MCF 10A (cell line): ENCODE data around the gene GRAMD1B. TPM values are rescaled to one million over a fixed set of nuclear protein-coding genes. Genes with fewer than 3 reads are reported as not detected.

ENCODE experiments used
- BruUV-seq: library from RNA; stranded (reverse); fragments of 400-500 nt; replicated peaks from 2 replicates; lab custom pipeline; 2021; lab: Mats Ljungman, UMichigan
- CTCF ChIA-PET: fragments of 300-600 bp; sonication (Branson Sonifier 250); formaldehyde crosslinking; extraction: SDS; loops from one replicate; lab custom pipeline; 2021; ENCODE audit warnings: antibody characterized with exemption, inconsistent platforms; lab: Yijun Ruan, JAX
- POLR2A ChIA-PET: fragments of 300-600, 350-650 bp; sonication (Branson Sonifier 250); formaldehyde crosslinking; extraction: SDS; loops from one replicate; lab custom pipeline; 2020; ENCODE audit warnings: antibody characterized with exemption, inconsistent platforms; lab: Yijun Ruan, JAX
- DNase-seq: peaks from one replicate; pipeline ENCODE4 v3.0.0-alpha.2; 2018; ENCODE audit not compliant: unreplicated experiment
- H3K27ac Mint-ChIP-seq: one replicate; pipeline ENCODE4 v1.8.0; 2022; ENCODE audit warnings: mild to moderate bottlenecking, low read depth, mixed read lengths; ENCODE audit not compliant: unreplicated experiment
- H3K27me3 Mint-ChIP-seq: one replicate; pipeline ENCODE4 v1.8.0; 2022; ENCODE audit warnings: mixed read lengths; ENCODE audit not compliant: insufficient read depth, unreplicated experiment
- H3K36me3 Mint-ChIP-seq: one replicate; pipeline ENCODE4 v1.8.0; 2022; ENCODE audit warnings: mild to moderate bottlenecking, moderate library complexity, mixed read lengths; ENCODE audit not compliant: insufficient read depth, unreplicated experiment
- H3K4me1 Mint-ChIP-seq: one replicate; pipeline ENCODE4 v1.8.0; 2022; ENCODE audit warnings: mixed read lengths; ENCODE audit not compliant: insufficient read depth, unreplicated experiment
- H3K4me3 Mint-ChIP-seq: one replicate; pipeline ENCODE4 v1.8.0; 2022; ENCODE audit warnings: mild to moderate bottlenecking, moderate library complexity, mixed read lengths; ENCODE audit not compliant: unreplicated experiment
- H3K9me3 Mint-ChIP-seq: one replicate; pipeline ENCODE4 v1.8.0; 2022; ENCODE audit warnings: mixed read lengths; ENCODE audit not compliant: unreplicated experiment
- intact Hi-C: fragments of 100-400 bp; cut with micrococcal nuclease; formaldehyde crosslinking; loops from 2 replicates; pipeline ENCODE4 v1.14.1; 2022
- total RNA-seq: library from RNA; stranded (reverse); gene quantifications from 2 replicates; pipeline ENCODE4 v1.2.3, GENCODE V29; 2022
- TF ChIP-seq, protein P1 (sequence below): fragments of 200-600 bp; IDR thresholded peaks from one replicate; pipeline ENCODE4 v1.8.0; 2022; ENCODE audit warnings: antibody characterized with exemption, mild to moderate bottlenecking; ENCODE audit not compliant: unreplicated experiment

Gene GRAMD1B
- total RNA-seq, 1 experiment from 2014 or later = 0.26 TPM

DNA sequence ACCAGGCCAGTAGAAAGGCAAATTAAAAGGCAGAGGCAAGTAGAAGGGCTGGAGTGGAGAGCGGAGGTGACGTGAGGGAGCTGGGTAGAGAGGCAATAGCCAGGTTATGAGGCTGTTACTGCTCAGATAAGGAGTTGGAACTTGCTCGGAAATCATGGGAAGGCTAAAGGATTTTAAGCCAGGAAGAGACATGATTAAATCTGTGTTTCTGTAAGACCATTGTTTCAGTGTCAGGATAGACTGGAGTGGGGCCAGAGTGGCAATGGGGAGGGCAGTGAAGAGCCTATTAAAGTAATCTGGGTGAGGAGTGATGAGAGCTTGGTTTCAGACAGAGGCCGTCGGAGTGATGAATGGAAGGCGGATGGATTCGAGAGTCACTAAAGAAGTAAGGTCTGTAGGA, 39.0 kb downstream of the GRAMD1B start:
- H3K27me3 Mint-ChIP-seq = no peaks in the 10 kb centered on the region
- H3K9me3 Mint-ChIP-seq = no peaks in the 10 kb centered on the region
- intact Hi-C loops = no loop called here
- TF ChIP-seq, protein P1, sequence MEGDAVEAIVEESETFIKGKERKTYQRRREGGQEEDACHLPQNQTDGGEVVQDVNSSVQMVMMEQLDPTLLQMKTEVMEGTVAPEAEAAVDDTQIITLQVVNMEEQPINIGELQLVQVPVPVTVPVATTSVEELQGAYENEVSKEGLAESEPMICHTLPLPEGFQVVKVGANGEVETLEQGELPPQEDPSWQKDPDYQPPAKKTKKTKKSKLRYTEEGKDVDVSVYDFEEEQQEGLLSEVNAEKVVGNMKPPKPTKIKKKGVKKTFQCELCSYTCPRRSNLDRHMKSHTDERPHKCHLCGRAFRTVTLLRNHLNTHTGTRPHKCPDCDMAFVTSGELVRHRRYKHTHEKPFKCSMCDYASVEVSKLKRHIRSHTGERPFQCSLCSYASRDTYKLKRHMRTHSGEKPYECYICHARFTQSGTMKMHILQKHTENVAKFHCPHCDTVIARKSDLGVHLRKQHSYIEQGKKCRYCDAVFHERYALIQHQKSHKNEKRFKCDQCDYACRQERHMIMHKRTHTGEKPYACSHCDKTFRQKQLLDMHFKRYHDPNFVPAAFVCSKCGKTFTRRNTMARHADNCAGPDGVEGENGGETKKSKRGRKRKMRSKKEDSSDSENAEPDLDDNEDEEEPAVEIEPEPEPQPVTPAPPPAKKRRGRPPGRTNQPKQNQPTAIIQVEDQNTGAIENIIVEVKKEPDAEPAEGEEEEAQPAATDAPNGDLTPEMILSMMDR = no peak
- no peak for DNase-seq
- ChIA-PET POLR2A (interaction anchor here (1.0 kb wide), 1 partner anchor 62 kb away, joined by 3 read pairs; no protein-coding TSS in a partner anchor), CTCF (interaction anchor here (0.6 to 2.6 kb wide), 2 partner anchors 13 to 61 kb away, joined by 3 to 28 read pairs; no protein-coding TSS in a partner anchor)
- no peak overlapping the region for H3K27ac Mint-ChIP-seq
- H3K36me3 Mint-ChIP-seq = no peaks in the 10 kb centered on the region
- BruUV-seq = no TSS peak
- H3K4me3 Mint-ChIP-seq = no peak overlapping the region
- H3K4me1 Mint-ChIP-seq = peaks cover 9% of the 10 kb centered on the region

DNA sequence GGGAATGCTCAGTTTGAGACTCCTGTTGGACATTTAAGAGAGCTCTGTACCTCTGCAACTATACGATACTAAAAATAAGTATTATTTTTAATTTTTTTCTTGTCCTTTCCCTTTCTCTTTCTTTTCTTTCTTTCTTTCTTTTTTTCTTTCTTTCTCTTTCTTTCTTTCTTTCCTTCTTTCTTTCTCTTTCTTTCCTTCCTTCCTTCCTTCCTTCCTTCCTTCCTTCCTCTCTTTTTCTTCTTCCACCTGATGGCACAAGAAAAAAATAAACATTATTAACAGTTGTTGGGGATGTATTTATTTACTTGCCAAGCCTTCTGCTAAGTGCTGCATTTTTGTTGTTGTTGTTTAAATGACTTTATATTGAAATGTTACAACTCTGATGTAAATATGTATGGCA, 39.5 kb downstream of the GRAMD1B start:
- no TSS peak for BruUV-seq
- Mint-ChIP-seq H3K4me3 (no peak overlapping the region), H3K27ac (no peak overlapping the region), H3K4me1 (peaks cover 14% of the 10 kb centered on the region), H3K27me3 (no peaks in the 10 kb centered on the region), H3K9me3 (no peaks in the 10 kb centered on the region), H3K36me3 (no peaks in the 10 kb centered on the region)
- POLR2A ChIA-PET = interaction anchor here (1.0 kb wide), 1 partner anchor 62 kb away, joined by 3 read pairs; no protein-coding TSS in a partner anchor
- TF ChIP-seq, protein P1 = no peak
- intact Hi-C loops = no loop called here
- CTCF ChIA-PET = interaction anchor here (0.6 to 2.6 kb wide), 5 partner anchors 10 to 207 kb away, joined by 3 to 28 read pairs (median 4); no protein-coding TSS in a partner anchor
- DNase-seq = no peak

DNA sequence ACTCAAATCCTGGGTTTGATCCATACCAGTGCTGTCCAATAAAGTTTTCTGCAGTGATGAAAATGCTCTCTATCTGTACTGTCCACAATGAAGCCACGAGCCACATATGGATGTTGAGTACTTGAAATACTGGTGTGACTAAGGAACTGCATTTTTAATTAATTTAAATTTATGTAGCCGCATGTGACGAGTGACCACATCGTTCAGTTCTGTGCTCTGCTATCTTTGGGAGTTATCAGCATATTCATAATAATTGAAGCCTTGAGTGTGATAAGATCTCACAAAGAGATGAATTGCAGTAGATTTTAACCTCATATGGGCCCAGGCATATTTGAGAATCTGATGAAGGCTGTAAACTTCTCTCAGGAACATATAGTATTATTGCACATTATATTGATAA, 40.8 kb downstream of the GRAMD1B start:
- H3K4me1 Mint-ChIP-seq = peaks cover 14% of the 10 kb centered on the region
- BruUV-seq = no TSS peak
- TF ChIP-seq, protein P1 = no peak
- intact Hi-C loops = no loop called here
- no peaks in the 10 kb centered on the region for H3K27me3 Mint-ChIP-seq
- DNase-seq = no peak
- ChIA-PET CTCF (interaction anchor here (1.1 to 2.6 kb wide), 2 partner anchors 8 to 62 kb away, joined by 4 to 28 read pairs; no protein-coding TSS in a partner anchor), POLR2A (no interaction called here)
- H3K4me3 Mint-ChIP-seq = no peak overlapping the region
- H3K9me3 Mint-ChIP-seq = no peaks in the 10 kb centered on the region
- no peak overlapping the region for H3K27ac Mint-ChIP-seq
- H3K36me3 Mint-ChIP-seq = no peaks in the 10 kb centered on the region

DNA sequence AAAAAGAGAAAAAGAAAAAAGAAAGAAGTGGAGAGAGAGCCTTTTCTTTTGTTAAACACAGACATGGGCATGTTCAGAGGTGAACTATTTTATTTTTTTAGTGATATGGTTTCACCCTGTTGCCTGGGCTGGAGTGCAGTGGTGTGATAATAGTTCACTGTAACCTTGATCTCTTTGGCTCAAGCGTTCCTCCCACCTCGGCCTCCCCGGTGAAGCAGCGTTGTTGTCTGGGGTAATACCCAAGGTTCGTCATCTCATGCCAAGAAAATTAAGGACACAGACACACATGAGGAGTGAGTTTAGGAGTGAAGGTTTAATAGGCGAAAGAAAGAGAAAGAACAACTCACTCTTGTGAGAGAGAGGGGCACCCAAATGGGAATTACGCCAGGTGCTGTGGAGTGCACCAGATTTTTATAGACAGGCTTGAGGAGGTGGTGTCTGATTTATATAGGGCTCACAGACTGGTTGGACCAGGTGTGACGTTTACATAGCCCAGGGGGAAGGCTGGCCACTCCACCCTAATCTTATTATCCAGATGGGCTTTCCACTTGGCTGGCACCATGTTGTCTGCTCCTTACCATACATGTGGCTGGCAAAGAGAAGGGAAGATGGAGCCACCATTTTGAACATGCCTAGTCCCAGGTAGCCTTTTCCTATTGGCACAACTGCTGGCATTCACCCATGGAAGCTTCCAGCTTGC, 42.3 kb downstream of the GRAMD1B start:
- TF ChIP-seq, protein P1 = no peak
- CTCF ChIA-PET = interaction anchor here (0.8 to 11.1 kb wide), 4 partner anchors 24 to 212 kb away, joined by 3 to 376 read pairs (median 4); no protein-coding TSS in a partner anchor
- no peak overlapping the region for H3K27ac Mint-ChIP-seq
- intact Hi-C loops = no loop called here
- H3K4me3 Mint-ChIP-seq = no peak overlapping the region
- BruUV-seq = no TSS peak
- H3K27me3 Mint-ChIP-seq = no peaks in the 10 kb centered on the region
- DNase-seq = no peak
- H3K4me1 Mint-ChIP-seq = peaks cover 14% of the 10 kb centered on the region
- no peaks in the 10 kb centered on the region for H3K9me3 Mint-ChIP-seq
- POLR2A ChIA-PET = no interaction called here
- H3K36me3 Mint-ChIP-seq = no peaks in the 10 kb centered on the region
